ENCODE results near the gene ZNF311.
"Not testable (repeated sequence)": the region's sequence is repeated elsewhere in the genome, so short reads cannot be mapped to it uniquely, and the experiment has no call there.

ZNF311 gene

DNA sequence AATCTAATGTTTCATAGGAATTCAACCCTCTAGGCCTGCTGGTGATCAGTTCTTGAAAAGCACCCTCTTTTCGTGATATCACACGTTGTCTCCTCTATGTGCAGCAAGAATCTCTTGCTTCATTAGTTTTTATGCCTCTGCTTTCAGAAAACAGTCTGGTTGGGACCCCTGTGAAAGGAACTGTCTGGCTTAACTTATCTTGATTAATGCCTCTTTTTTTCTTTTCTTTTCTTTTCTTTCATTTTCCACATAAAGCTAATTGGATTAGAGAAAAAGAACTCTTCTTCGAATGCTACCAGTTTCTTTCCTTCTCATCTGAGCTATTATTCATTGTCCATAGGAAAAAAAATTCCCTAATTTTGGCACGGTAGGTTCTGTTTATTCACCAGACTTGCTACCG lies 21.3 kb downstream of the ZNF311 start:
- in situ Hi-C loops (cut with MboI; ENCODE audit: low sequenced_read_pairs): no loop called here

DNA sequence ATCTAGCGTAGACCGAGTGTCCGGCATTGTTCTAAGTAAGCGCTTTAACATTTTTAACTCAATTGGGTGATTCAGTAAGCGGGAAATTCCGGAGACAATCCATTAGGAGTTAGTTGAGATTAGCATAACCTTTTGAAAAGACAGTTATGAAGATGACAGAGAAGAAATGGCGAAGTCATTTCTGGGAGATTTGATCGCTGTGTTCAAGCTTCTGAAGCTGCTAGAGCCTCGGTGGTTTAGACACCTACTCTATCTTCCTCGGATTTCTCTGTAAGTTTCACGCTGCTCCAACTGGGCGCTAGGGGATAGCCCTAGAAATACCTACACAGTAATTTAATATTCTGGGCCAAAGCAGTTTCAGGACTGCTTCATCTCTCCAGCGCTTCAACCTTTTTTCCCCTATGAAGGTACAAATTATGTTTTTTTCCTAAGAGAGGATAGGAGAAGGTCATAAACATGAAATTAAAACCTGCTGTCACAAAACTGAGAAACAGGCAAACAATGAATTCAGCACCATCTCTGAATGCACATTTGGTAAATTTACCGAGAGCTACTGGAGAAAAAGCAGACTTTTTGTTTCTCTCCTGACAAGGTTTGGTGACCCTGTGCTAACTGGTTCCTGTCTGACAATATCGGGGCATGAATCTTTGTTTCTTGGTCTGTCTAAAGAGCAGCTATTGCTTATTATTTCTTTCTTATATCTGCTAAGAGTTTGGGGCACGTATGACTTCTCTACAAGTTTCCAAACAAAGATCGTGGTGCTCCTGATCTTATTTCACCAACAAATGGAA lies 22.4 kb downstream of the ZNF311 start:
- in situ Hi-C loops (cut with MboI; ENCODE audit: low sequenced_read_pairs): no loop called here

DNA sequence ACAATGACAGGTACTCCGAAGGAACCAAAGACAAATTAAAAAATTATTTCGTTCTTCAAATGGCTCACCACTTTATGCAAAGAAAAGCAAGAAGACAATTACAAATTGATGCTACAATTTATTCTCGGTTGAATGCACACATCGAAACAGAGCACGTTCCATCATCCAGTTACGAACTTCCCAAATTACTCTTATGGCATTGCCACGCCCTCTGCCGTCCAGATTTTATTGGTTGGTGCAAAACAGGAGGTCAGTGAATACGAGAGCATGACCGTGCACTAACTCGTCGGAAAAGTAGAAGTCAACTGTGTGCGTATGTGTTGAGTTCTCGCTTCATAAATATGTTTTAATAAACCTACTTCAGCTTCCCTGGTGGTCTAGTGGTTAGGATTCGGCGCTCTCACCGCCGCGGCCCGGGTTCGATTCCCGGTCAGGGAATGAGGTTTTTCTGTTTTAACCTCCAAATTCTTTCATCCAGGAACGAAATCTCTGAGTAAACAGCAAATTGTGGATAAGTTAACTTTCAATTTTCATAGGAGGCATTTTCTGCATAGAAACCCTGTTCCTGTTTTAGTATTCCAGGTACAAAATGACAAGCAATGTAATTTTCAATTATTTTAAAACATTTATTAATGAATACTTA lies 23.2 kb downstream of the ZNF311 start:
- in situ Hi-C loops (cut with MboI; ENCODE audit: low sequenced_read_pairs): no loop called here

DNA sequence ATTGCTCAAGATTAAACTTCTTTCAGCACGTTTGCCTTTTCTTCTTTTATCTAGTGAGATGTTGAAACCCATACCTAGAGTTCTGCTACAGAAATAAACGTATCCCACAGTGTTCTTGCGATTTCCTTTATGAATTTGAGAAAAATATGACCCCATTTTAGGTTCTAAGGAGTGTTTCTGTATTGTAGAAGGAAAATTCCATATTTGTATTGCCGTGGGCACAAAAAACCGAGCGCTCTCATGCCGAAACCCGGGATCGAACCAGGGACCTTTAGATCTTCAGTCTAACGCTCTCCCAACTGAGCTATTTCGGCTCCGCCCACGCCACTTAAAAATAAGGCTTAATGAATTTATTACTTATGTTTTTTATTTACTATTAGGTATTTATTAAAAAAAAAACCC lies 23.7 kb downstream of the ZNF311 start:
- in situ Hi-C loops (cut with MboI; ENCODE audit: low sequenced_read_pairs): no loop called here

DNA sequence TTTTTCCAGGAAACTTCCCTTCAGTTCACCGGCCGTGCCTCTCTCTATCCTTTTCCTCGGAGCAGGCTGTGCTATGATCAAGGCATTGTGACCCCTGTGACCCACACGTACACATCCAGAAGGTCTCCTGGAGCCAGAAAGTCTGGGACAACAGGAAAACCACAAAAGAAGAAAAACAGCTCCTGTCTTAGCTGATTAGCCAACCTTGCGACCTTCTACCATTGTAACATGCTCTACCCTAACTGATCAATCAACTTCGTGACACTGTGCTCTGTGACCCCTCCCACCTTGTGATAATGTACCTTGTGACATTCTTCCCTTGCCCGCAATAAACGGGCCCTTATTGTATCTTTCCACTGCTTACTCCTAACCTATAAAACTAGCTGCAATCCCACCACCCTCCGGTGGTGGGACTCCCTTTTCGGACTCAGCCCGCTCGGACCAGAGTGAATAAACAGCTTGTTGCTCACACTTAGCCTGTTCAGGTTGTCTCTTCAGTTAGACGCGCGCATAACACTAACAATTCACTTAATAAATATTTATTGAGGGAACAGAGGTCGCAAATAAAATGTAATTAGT lies 24.2 kb downstream of the ZNF311 start:
- in situ Hi-C loops (cut with MboI; ENCODE audit: low sequenced_read_pairs): no loop called here

DNA sequence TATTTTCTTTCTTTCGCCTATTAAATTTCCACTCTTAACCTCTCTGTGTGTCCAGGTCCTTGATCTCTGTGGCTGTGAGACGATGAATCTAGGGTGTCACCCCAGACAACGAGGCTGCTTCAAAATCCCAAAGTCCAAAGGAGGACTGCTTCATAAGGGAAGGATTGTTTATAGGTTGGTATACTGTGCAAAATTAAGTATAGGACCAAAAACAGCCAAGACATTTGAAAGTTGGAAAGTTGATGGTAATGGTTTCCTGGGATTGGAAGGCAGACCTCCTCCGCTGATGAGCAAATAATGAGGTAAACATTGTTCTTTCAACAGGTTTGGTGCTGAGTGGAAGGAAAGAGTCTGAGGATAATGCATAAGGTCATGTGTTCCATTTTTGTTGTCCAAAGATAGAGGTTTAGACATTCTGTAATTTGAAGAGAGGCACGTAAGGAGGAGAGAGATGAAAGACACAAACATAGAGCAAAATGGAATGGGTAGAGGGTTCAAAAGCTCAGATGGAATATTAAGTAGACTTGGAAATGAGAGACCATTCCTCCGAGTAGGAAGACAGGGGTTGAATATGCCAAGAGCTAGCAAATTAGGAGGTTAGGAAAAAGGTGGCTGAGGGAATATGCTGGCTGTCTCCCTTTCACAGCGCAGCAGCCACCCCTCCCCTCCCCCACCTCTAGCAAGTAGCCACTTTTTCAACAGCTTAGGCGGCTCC lies 24.8 kb downstream of the ZNF311 start:
- in situ Hi-C loops (cut with MboI; ENCODE audit: low sequenced_read_pairs): no loop called here

DNA sequence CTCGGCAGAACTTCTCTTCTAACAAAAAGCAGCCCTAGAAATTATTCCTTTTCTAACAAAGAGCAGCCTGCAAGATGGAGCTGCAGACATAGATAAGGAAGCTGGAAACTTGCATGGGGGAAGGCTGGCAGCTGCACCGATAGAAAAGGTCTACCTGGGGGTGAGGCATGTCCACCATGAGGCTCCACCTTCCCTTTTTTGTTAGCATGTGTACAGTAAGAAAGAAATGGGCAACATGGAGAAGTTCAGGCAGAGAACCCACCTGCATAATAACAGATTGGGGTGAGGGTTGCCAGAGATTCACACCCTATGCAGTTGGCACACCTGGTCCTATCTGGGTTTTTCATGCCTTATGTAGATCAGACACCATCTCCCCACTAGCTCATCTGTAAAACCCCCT lies 25.4 kb downstream of the ZNF311 start:
- in situ Hi-C loops (cut with MboI; ENCODE audit: low sequenced_read_pairs): no loop called here

DNA sequence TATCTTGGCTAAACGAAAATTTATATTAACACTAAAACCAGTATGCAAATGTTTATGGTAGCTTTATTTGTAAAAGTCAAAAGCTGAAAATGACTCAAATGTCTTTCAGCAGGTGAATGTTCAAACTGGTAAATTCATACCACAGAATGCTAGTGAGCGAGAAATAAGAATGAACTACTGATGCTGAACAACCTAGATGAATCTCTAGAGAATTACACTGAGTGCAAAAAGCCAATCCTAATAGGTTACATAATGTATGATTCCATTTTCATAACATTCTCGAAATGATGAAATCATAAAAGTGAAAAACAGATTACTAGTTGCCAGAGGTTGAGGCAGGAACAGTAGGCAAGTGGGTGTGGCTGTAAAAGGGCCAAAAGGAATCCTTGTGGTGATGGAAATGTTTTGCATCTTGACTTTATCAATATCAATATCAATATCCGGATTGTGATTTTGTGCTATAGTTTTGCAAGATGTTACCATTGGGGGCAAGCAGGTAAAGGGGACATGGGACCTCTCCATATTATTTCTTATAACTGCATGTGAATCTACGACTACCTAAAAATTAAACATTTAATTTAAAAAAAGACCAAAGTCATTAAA lies 26.1 kb downstream of the ZNF311 start:
- in situ Hi-C loops (cut with MboI; ENCODE audit: low sequenced_read_pairs): no loop called here

DNA sequence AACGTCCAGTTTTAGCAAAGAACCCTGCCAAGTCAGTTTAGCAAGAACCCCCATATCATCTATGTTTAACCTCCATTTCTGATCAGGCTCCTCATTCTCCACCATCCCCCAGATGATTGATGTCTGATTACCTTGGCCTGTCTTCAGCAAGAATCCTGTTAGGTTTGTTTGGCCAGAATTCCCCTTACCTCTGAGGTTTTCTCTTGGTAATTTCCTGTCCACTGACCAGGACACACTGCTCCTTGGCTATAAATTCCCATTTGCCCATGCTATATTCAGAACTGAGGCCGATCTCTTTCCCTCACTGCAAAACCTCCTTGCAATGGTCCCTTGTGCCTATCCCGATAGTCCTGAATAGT lies 27.0 kb downstream of the ZNF311 start:
- in situ Hi-C loops (cut with MboI; ENCODE audit: low sequenced_read_pairs): no loop called here

DNA sequence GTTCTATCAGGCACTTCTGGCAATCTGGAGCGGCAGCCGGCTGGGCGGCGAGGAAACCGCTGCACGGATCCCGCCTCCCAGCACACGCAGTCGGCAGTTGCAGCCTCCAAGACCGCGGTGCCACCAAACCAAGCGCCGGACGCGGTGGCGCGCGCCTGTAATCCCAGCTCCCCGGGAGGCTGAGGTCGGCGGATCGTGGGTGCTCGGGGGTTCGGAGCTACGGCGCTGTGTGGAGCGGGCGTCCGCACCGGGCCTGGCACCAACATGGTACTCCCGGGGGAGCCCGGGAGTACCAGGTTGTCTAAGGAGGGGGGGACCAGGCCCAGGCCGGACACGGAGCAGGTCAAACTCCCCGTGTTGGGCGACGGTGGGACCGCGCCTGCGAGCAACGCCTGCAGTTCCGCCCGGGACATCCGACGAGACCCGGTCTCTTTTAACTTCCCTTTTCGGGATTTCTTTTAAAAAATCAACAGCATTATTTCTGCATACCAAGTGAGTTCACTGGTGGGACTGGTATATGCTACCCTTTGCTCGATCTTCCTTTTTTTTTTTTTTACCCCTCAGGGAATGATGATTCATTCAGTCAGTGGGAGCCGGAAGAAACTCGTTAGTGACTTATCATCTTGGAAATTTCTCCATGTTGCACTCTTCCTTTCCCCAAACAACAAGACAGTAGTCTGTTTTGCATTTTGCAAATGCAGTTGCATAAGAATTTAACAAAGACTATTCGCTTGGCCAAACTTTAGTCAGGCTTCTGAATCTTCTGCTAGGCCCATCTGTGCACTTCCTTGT lies 27.6 kb downstream of the ZNF311 start:
- in situ Hi-C loops (cut with MboI; ENCODE audit: low sequenced_read_pairs): no loop called here

DNA sequence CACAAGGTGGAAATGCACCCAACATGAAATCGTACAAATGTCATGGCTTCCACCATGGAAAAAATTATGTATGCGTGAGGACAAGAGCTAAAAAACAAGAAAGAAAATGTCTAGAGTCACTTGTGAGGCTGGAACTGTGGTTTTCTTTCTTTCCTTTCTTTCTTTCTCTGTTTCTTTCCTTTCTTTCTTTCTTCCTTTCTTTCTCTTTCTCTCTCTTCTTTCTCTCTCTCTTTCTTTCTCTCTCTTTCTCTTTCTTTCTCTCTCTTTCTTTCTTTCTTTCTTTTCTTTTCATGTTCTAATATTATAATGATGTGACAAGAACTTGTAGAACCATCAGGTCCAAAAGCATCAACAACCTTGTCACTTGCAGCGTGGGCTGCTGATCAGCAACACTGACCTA lies 28.4 kb downstream of the ZNF311 start:
- in situ Hi-C loops (cut with MboI; ENCODE audit: low sequenced_read_pairs): no loop called here

DNA sequence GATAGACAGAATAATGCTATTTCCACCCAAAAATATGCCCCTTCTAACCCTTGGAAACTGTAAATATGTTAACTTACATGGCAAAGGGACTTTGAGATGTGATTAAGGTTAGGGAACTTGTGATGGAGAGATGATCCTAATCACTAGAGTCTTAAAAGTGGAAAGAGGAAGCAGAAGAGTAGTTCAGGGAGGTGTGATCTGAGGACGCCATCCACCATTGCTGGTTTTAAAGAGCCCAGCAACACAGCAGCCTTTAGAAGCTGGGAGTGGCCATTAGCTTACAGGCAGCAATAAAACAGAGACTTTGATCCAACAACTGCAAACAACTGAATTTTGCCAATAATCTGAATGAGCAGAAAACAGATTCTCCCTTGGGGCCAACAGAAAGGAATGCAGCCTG lies 30.6 kb downstream of the ZNF311 start:
- in situ Hi-C loops (cut with MboI; ENCODE audit: low sequenced_read_pairs): no loop called here

DNA sequence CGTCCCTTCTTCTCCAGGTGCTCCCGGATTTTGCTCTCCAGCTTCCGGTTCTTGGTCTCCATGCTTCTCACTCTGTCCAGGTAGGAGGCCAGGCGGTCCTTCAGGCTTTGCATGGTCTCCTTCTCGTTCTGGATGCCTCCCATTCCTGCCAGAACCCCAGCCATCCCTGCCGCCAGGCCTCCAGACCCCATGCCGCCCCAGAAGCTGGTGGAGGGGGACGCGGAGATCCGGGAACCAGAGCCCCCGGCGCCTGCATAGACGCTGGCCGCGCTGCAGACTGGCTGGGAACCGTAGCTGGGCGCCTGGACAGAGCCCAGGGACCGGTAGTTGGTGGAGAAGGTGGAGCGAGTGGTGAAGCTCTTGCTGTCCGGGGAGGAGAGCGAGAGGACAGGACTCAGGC lies 35.1 kb downstream of the ZNF311 start:
- in situ Hi-C loops (cut with MboI; ENCODE audit: low sequenced_read_pairs): not testable (repeated sequence)

DNA sequence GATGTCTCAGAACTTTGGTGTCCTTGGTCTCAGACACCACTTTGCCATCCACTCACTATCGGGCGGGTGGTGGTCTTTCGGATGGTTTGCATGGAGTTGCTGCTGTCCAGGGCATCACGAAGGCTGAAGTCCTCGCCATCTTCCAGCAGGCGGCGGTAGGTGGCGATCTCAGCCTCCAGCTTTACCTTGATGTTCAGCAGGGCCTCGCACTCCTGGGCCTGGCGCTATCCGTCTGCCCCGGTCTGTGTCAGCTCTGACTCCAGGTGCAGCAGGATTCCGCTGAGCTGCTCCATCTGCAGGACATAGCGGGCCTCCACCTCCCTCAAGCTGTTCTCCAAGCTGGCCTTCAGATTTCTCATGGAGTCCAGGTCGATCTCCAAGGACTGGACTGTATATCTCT lies 36.0 kb downstream of the ZNF311 start:
- in situ Hi-C loops (cut with MboI; ENCODE audit: low sequenced_read_pairs): no loop called here

DNA sequence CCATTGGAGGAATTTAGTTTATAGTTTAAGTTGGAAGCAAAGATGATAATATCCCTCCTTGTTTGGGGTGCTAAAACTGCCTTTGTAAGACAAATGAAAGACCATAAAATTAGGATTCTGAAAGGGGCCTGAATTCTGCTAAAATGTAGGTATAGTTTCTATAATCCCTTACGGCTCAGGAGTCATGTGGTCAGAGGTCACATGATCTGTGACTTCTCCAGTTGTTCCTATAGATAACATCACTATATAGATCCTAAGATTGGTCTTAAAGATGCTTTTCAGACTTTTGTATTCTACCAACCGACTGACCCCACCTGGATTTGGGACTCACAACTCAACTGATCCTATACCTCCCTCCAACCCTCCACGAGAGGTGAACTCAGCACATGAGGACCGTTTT lies 36.6 kb downstream of the ZNF311 start:
- in situ Hi-C loops (cut with MboI; ENCODE audit: low sequenced_read_pairs): no loop called here

DNA sequence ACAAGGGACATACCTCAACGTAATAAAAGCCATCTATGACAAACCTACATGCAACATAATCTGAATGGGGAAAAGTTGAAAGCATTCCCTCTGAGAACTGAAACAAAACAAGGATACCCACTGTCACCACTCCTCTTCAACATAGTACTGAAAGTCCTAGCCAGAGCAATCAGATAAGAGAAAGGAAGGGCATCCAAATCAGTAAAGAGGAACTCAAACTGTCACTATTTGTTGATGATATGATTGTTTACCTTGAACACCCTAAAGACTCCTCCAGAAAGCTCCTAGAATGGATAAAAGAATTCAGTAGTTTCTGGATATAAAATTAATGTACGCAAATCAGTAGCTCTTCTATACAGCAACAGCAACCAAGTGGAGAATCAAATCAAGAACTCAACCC lies 39.4 kb downstream of the ZNF311 start:
- in situ Hi-C loops (cut with MboI; ENCODE audit: low sequenced_read_pairs): no loop called here

DNA sequence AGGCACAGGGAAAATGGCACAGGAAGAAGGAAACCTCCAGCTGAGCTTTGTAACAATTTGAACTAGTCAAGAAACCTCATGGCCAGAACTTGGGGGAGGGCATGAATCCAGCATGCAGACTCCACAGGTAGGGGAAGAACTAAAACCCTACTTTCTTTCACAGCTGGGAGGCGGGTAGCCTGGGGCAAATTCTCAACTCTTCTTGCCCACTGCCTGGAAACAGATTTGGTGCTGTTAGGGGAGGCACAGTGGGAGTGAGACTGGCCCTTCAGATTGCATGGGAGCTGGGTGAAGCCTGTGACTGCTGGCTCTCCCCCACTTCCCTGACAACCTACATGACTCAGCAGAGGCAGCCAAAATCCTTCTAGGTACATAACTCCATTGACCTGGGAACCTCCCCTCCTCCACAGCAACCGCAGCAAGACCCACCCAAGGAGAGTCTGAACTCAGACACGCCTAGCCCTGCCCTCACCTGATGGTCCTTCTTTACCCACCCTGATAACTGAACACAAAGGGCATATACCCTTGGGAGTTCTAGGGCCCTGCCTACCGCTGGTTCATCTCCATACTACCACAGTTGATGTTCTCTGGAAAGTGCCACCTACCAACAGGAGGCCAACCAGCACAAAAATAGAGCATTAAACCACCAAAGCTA lies 44.1 kb downstream of the ZNF311 start:
- in situ Hi-C loops (cut with MboI; ENCODE audit: low sequenced_read_pairs): no loop called here

DNA sequence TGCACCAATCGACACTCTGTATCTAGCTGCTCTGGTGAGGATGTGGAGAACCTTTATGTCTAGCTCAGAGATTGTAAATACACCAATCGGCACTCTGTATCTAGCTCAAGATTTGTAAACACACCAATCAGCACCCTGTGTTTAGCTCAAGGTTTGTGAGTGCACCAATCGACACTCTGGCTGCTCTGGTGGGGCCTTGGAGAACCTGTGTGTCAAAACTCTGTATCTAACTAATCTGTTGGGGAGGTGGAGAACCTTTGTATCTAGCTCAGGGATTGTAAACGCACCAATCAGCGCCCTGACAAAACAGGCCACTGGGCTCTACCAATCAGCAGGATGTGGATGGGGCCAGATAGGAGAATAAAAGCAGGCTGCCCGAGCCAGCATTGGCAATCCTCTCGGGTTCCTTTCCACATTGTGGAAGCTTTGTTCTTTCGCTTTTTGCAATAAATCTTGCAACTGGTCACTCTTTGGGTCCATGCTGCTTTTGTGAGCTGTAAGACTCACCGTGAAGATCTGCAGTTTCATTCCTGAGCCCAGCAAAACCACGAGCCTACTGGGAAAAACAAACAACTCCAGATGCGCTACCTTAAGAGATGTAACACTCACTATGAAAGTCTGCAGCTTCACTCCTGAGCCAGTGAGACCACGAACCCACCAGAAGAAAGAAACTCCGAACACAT lies 46.4 kb downstream of the ZNF311 start:
- in situ Hi-C loops (cut with MboI; ENCODE audit: low sequenced_read_pairs): not testable (repeated sequence)

DNA sequence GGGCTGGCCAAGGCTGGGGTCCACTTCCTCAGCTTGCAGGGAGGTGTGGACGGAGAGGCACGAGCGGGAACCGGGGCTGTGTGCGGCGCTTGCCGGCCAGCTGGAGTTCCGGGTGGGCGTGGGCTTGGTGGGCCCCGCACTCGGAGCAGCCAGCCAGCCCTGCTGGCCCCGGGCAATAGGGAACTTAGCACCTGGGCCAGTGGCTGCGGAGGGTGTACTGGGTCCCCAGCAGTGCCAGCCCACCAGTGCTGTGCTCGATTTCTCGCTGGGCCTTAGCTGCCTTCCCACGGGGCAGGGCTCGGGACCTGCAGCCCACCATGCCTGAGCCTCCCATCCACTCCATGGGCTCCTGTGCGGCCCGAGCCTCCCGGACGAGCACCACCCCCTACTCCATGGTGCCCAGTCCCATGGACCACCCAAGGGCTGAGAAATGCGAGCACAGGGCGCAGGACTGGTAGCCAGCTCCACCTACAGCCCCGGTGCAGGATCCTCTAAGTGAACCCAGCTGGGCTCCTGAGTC lies 47.3 kb downstream of the ZNF311 start:
- in situ Hi-C loops (cut with MboI; ENCODE audit: low sequenced_read_pairs): not testable (repeated sequence)

All from HL-60/S4 treated with phorbol 12-myristate 13-acetate at 8.2 ng/mL for 4 days and 3 days (cell line).